ENCODE data around the gene STX3.
"Not testable (repeated sequence)": the region's sequence is repeated elsewhere in the genome, so short reads cannot be mapped to it uniquely, and the experiment has no call there.

STX3 gene

DNA sequence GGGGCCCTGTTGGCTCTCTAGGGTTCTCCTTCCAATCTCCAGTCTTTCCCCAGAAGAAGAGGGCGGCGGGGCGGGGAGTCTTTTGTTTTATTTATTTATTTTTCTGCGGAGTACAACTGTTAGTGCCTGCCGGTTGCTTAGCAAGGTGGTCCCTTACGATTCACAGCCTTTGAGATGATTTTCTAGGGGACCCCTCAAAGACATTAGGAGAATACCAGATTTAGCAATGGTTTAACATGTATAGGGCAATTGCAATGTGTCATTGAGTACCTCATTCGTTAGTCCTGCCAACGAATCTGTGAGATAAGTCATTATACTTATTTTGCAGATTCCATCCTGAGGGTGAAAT lies 55.7 kb downstream of the STX3 start:
- peak overlapping the region; percentile 81; the same call in 1 of the 2 replicates for H3K4me3 ChIP-seq (ENCODE audit: low read depth, low read length)
- no peak for DNase-seq (ENCODE audit: low read depth)
- TF ChIP-seq, protein P1, sequence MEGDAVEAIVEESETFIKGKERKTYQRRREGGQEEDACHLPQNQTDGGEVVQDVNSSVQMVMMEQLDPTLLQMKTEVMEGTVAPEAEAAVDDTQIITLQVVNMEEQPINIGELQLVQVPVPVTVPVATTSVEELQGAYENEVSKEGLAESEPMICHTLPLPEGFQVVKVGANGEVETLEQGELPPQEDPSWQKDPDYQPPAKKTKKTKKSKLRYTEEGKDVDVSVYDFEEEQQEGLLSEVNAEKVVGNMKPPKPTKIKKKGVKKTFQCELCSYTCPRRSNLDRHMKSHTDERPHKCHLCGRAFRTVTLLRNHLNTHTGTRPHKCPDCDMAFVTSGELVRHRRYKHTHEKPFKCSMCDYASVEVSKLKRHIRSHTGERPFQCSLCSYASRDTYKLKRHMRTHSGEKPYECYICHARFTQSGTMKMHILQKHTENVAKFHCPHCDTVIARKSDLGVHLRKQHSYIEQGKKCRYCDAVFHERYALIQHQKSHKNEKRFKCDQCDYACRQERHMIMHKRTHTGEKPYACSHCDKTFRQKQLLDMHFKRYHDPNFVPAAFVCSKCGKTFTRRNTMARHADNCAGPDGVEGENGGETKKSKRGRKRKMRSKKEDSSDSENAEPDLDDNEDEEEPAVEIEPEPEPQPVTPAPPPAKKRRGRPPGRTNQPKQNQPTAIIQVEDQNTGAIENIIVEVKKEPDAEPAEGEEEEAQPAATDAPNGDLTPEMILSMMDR (IDR thresholded peaks at IDR 0.05; ENCODE audit: low read depth, low read length, missing control alignments) = no peak

GRCh38 chr11:59812220-59812619 lies 57.0 kb downstream of the STX3 start:
- TF ChIP-seq, protein P1 (IDR thresholded peaks at IDR 0.05; ENCODE audit: low read depth, low read length, missing control alignments) = no peak
- no peak for DNase-seq (ENCODE audit: low read depth)
- no peak overlapping the region for H3K4me3 ChIP-seq (ENCODE audit: low read depth, low read length)

DNA sequence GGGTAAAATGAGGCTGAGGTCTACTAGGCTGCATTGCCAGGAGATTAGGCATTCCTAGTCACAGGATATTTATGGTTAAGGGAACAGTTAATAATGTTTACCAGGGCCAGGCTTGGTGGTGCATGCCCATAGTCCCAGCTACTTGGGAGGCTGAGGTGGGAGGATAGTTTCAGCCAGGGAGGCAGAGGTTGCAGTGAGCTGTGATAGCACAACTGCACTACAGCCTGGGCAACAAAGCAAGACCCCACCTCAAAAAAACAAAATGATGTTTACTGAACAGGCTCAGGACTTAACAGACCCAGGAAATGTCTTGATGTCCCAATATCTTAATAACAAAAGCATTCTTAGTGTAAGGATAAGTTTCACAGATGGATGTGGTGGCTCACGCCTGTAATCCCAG lies 58.2 kb downstream of the STX3 start:
- TF ChIP-seq, protein P1 (IDR thresholded peaks at IDR 0.05; ENCODE audit: low read depth, low read length, missing control alignments) = no peak
- DNase-seq (ENCODE audit: low read depth) = no peak
- no peak overlapping the region for H3K4me3 ChIP-seq (ENCODE audit: low read depth, low read length)

DNA sequence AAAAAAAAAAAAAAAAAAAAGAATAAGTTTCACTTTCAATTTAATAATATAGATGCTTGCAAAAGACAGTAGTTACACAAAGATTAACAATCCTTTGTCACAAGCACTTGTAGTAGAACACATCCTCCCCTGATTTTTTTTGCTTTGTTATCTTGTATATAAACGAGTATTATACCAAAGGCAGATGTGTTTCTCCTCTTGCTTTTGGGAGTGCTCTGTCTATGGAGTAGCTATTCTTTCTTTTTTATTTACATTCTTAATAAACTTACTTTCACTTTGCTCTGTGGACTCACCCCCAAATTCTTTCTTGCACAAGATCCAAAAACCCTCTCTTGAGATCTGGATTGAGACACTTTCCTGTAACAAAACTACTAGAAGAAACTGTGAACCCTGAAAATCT lies 58.8 kb downstream of the STX3 start:
- TF ChIP-seq, protein P1 (IDR thresholded peaks at IDR 0.05; ENCODE audit: low read depth, low read length, missing control alignments) = no peak
- DNase-seq (ENCODE audit: low read depth) = no peak
- H3K4me3 ChIP-seq (ENCODE audit: low read depth, low read length) = no peak overlapping the region

DNA sequence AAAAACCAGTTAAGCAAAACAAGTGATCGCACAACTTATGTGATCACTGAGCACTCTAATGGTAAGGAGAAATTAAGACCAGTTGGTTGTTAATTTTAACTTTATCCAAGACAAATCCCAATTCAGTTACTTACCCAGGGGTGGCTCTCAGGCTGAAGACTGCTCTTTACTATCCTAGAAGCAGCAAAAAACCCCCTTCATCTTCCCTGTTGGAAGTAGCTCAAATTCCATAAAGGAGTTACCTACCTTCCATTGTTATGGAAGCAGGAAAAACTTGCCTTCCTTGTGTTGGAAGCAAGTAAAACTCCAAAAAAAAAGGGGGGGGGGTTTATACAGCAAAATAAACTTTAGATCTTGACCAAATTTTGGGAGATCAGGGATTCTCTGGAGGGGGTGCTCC lies 60.6 kb downstream of the STX3 start:
- H3K4me3 ChIP-seq (ENCODE audit: low read depth, low read length) = no peak overlapping the region
- no peak for DNase-seq (ENCODE audit: low read depth)
- TF ChIP-seq, protein P1 (IDR thresholded peaks at IDR 0.05; ENCODE audit: low read depth, low read length, missing control alignments) = no peak

DNA sequence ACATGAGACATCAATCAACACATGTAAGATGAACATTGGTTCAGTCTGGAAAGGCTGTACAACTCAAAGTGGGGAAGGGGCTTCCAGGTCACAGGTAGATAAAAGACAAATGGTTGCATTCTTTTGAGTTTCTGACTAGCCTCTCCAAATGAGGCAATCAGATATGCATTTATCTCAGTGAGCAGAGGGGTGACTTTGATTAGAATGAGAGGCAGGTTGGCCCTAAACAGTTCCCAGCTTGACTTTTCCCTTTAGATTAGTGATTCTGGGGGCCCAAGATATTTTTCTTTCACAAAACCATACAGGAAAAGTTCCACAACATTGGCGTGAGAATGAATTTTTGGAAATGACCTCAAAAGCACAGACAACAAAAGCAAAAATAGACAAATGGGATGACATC lies 61.3 kb downstream of the STX3 start:
- not testable (repeated sequence) for DNase-seq (ENCODE audit: low read depth); H3K4me3 ChIP-seq (ENCODE audit: low read depth, low read length)

GRCh38 chr11:59818572-59818971 lies 63.4 kb downstream of the STX3 start:
- no peak for DNase-seq (ENCODE audit: low read depth)
- H3K4me3 ChIP-seq (ENCODE audit: low read depth, low read length) = no peak overlapping the region
- TF ChIP-seq, protein P1 (IDR thresholded peaks at IDR 0.05; ENCODE audit: low read depth, low read length, missing control alignments) = no peak
